ENCODE measurements around the gene LRRC2.
"Not testable (repeated sequence)": the region's sequence is repeated elsewhere in the genome, so short reads cannot be mapped to it uniquely, and the experiment has no call there.

Gene LRRC2

GRCh38 chr3:46551615-46552014, 14.5 kb downstream of the LRRC2 start:
- no peak for DNase-seq

- DNase-seq: no peak
Observed at GRCh38 chr3:46549989-46550388, 16.1 kb downstream of the LRRC2 start.

GRCh38 chr3:46549408-46549904, 16.6 kb downstream of the LRRC2 start:
- DNase-seq: no peak

- not testable (repeated sequence) for DNase-seq
Observed at GRCh38 chr3:46548611-46549010, 17.5 kb downstream of the LRRC2 start.

- no peak for DNase-seq
Observed at GRCh38 chr3:46546896-46547440, 19.1 kb downstream of the LRRC2 start.

GRCh38 chr3:46545818-46546630, 20.1 kb downstream of the LRRC2 start:
- no peak for DNase-seq

GRCh38 chr3:46544771-46545503, 21.2 kb downstream of the LRRC2 start:
- DNase-seq: no peak

GRCh38 chr3:46542801-46543201, 23.3 kb downstream of the LRRC2 start:
- DNase-seq: no peak

GRCh38 chr3:46542344-46542743, 23.8 kb downstream of the LRRC2 start:
- DNase-seq: no peak

- no peak for DNase-seq
Observed at GRCh38 chr3:46541835-46542234, 24.3 kb downstream of the LRRC2 start.

GRCh38 chr3:46540550-46540949, 25.6 kb downstream of the LRRC2 start:
- no peak for DNase-seq

- no peak for DNase-seq
Observed at GRCh38 chr3:46539443-46540005, 26.6 kb downstream of the LRRC2 start.

GRCh38 chr3:46538803-46539442, 27.2 kb downstream of the LRRC2 start:
- peak in 3 of 4 experiments; percentile 23 to 70 (median 58) for DNase-seq

GRCh38 chr3:46538425-46538802, 27.7 kb downstream of the LRRC2 start:
- not testable (repeated sequence) for DNase-seq

GRCh38 chr3:46537779-46538178, 28.3 kb downstream of the LRRC2 start:
- no peak for DNase-seq

GRCh38 chr3:46537316-46537715, 28.8 kb downstream of the LRRC2 start:
- no peak for DNase-seq

- DNase-seq: no peak
Observed at GRCh38 chr3:46536758-46537157, 29.3 kb downstream of the LRRC2 start.

GRCh38 chr3:46535746-46536145, 30.4 kb downstream of the LRRC2 start:
- DNase-seq: no peak

GRCh38 chr3:46533091-46533490, 33.0 kb downstream of the LRRC2 start:
- DNase-seq: no peak

- DNase-seq: no peak
Observed at GRCh38 chr3:46527239-46527638, 38.9 kb downstream of the LRRC2 start.

GRCh38 chr3:46524832-46525231, 41.3 kb downstream of the LRRC2 start:
- DNase-seq: no peak

GRCh38 chr3:46524008-46524407, 42.1 kb downstream of the LRRC2 start:
- DNase-seq: no peak

GRCh38 chr3:46523556-46523955, 42.5 kb downstream of the LRRC2 start:
- no peak for DNase-seq
